GM12873 (cell line): ENCODE data around the gene FRK.

Experiments used
- TF ChIP-seq, protein P1 (sequence below): IDR thresholded peaks from 2 replicates; pipeline ENCODE4 v1.5.1; 2012; ENCODE audit warnings: low read depth, mild to moderate bottlenecking, moderate library complexity, low read length, control low read depth; ENCODE audit not compliant: insufficient read depth; ENCODE audit errors: missing control alignments

The FRK gene

GRCh38 chr6:116057766-116058165 is 2.9 kb downstream of the FRK start:
- TF ChIP-seq, protein P1, sequence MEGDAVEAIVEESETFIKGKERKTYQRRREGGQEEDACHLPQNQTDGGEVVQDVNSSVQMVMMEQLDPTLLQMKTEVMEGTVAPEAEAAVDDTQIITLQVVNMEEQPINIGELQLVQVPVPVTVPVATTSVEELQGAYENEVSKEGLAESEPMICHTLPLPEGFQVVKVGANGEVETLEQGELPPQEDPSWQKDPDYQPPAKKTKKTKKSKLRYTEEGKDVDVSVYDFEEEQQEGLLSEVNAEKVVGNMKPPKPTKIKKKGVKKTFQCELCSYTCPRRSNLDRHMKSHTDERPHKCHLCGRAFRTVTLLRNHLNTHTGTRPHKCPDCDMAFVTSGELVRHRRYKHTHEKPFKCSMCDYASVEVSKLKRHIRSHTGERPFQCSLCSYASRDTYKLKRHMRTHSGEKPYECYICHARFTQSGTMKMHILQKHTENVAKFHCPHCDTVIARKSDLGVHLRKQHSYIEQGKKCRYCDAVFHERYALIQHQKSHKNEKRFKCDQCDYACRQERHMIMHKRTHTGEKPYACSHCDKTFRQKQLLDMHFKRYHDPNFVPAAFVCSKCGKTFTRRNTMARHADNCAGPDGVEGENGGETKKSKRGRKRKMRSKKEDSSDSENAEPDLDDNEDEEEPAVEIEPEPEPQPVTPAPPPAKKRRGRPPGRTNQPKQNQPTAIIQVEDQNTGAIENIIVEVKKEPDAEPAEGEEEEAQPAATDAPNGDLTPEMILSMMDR: no peak

- TF ChIP-seq, protein P1: no peak
Measured at GRCh38 chr6:116055513-116055912, 5.2 kb downstream of the FRK start.

GRCh38 chr6:116051244-116051643 is 9.4 kb downstream of the FRK start:
- TF ChIP-seq, protein P1: no peak

GRCh38 chr6:116050737-116051136 is 10.0 kb downstream of the FRK start:
- TF ChIP-seq, protein P1: no peak

DNA sequence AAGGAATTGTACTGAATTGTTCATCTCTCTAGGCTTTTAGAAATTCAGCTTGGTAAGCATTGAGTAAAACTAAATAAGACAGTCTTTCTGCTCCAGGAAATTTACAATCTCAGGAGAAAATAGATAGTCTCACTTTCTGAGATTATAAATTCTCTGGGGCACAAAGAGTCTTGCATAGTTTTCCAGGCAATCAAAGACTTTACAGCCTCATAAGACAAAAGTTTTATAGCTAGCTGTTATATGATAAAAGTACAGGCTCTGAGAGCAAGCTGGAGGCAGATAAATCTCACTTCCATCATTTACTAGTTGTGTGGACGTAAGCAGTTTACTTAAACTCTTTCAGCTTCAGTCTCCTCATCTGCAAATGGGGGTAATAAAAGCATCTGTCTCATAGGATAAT is 11.4 kb downstream of the FRK start:
- TF ChIP-seq, protein P1: no peak

DNA sequence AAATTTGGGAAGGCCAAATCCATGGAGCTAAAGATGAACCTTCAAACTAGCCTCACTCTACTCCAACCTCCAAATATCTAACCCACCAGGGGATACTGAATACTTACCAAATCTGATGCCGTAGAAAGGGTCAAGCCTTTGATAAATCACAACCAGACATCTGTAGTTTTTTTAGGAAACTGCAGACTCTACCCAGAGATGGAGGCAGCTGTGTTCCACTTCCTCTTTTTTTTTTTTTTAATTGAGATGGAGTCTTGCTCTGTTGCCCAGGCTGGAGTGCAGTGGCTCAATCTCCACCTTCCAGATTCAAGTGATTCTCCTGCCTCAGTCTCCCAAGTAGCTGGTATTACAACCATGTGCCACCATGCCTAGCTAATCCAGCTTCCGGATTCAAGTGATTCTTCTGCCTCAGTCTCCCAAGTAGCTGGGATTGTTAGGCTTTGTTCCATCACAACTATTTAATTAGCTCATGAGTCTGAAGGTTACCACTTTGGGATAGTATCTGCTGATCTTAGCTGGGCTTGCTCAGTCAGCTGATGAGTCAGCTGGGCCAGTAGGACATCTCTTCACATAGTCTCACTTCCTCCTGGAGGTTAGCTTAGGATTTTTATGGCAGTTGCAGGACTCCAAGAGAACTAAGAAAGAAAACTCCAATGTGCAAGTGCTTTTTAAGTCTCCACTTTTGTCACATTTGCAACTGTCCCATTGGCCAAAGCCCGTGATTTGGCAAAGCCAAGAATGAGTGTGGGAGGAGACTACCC is 13.3 kb downstream of the FRK start:
- TF ChIP-seq, protein P1: no peak

DNA sequence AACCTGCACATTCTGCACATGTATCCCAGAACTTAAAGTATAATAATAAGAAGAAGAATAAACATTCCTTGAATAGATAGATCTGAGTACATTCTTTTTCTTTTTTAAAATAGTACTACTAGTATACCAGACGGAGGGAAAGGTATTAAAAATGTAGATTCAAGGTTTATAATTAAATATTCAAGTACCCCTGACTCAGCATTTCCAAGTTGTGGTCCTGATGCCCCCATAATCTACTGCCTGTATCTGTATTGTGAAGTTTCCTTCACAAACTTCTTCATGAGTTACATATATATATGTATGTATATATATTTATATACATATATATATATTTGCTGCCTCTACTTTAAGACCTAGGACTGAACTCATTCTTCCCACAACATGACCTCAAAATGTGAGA is 14.0 kb downstream of the FRK start:
- TF ChIP-seq, protein P1: no peak
